SK-N-MC (cell line): ENCODE results near the gene PLPP6.

Experiments
- DNase-seq: peaks from one replicate; pipeline ENCODE4 v3.0.0-alpha.2; 2011; ENCODE audit warnings: low read depth, low spot score
- H3K27ac ChIP-seq: fragments of 200-600 bp; sonication (generic); 2 replicates; pipeline ENCODE4 v1.5.1; 2016; ENCODE audit warnings: mixed run types
- H3K36me3 ChIP-seq: fragments of 200-600 bp; sonication (generic); 2 replicates; pipeline ENCODE4 v1.6.1; 2017; ENCODE audit warnings: antibody characterized with exemption, low read length, mixed read lengths; ENCODE audit not compliant: insufficient read depth
- H3K4me3 ChIP-seq: fragments of 200-600 bp; sonication (generic); 2 replicates; pipeline ENCODE4 v1.5.1; 2016
- H3K9ac ChIP-seq: fragments of 200-600 bp; sonication (generic); 2 replicates; pipeline ENCODE4 v1.8.0; 2017; ENCODE audit warnings: mixed run types, mixed read lengths; ENCODE audit not compliant: insufficient read length
- H3K9me3 ChIP-seq: fragments of 200-600 bp; sonication (generic); 2 replicates; pipeline ENCODE4 v1.6.1; 2017; ENCODE audit warnings: low read depth, mild to moderate bottlenecking, antibody characterized with exemption, low read length, moderate library complexity, mixed read lengths
- EZH2 ChIP-seq: fragments of 200-600 bp; sonication (generic); IDR thresholded peaks from one replicate; pipeline ENCODE4 v1.6.1; 2017; ENCODE audit warnings: antibody characterized with exemption
- FOXP2 ChIP-seq: optimal IDR thresholded peaks from 2 replicates; pipeline ENCODE3; 2011; ENCODE audit warnings: mild to moderate bottlenecking, moderate library complexity; ENCODE audit not compliant: insufficient read depth; ENCODE audit errors: extremely low read length, control extremely low read depth
- POLR2AphosphoS5 ChIP-seq: IDR thresholded peaks from 2 replicates; pipeline ENCODE4 v1.6.1; 2012; ENCODE audit warnings: mild to moderate bottlenecking, low read depth, low read length, borderline replicate concordance

PLPP6 gene

GRCh38 chr9:4689687-4690104, 27.6 kb downstream of the PLPP6 start:
- Histone ChIP-seq H3K9ac (no peak overlapping the region), H3K36me3 (peaks cover 73% of the 10 kb centered on the region), H3K27ac (peak overlapping the region; percentile 42), H3K4me3 (no peak overlapping the region), H3K9me3 (no peaks in the 10 kb centered on the region)
- TF ChIP-seq FOXP2 (no peak), POLR2AphosphoS5 (no peak), EZH2 (no peak)
- no peak for DNase-seq

- H3K27ac ChIP-seq, result peak overlapping the region; percentile 42; the same call in 1 of the 2 replicates
Observed at GRCh38 chr9:4690144-4690543, 28.1 kb downstream of the PLPP6 start.

GRCh38 chr9:4691795-4692194, 29.7 kb downstream of the PLPP6 start:
- Histone ChIP-seq H3K9ac (no peak overlapping the region), H3K4me3 (no peak overlapping the region), H3K27ac (no peak overlapping the region), H3K36me3 (peaks cover 73% of the 10 kb centered on the region), H3K9me3 (no peaks in the 10 kb centered on the region)
- TF ChIP-seq POLR2AphosphoS5 (no peak), FOXP2 (no peak), EZH2 (no peak)
- DNase-seq, result no peak

More at GRCh38 chr9:4690144-4690543, 28.1 kb downstream of the PLPP6 start:
- Histone ChIP-seq H3K9ac (no peak overlapping the region), H3K4me3 (no peak overlapping the region), H3K9me3 (no peaks in the 10 kb centered on the region), H3K36me3 (peaks cover 73% of the 10 kb centered on the region)
- TF ChIP-seq FOXP2, result no peak
- no peak for TF ChIP-seq EZH2
- no peak for TF ChIP-seq POLR2AphosphoS5
- DNase-seq, result no peak

DNA sequence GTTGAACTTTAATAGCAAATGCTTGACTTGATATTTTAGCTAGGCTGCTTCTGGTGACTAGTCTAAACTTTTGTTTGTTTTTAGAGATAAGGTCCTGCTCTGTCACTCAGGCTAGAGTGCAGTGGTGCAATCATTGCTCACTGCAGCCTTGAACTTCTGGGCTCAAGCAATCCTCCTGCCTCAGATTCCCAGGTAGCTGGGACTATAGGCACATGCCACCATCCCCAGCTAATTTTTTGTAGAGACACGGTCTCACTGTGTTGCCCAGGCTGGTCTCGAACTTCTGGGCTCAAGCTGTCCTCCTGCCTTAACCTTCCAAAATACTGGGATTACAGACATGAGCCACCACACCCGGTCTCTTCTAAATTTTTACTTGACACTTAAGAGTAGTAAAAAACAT, 38.0 kb downstream of the PLPP6 start:
- Histone ChIP-seq H3K9me3 (no peaks in the 10 kb centered on the region), H3K9ac (no peak overlapping the region), H3K4me3 (no peak overlapping the region), H3K27ac (no peak overlapping the region), H3K36me3 (peaks cover 93% of the 10 kb centered on the region)
- TF ChIP-seq EZH2 (no peak), POLR2AphosphoS5 (no peak), FOXP2 (no peak)
- DNase-seq, result no peak

DNA sequence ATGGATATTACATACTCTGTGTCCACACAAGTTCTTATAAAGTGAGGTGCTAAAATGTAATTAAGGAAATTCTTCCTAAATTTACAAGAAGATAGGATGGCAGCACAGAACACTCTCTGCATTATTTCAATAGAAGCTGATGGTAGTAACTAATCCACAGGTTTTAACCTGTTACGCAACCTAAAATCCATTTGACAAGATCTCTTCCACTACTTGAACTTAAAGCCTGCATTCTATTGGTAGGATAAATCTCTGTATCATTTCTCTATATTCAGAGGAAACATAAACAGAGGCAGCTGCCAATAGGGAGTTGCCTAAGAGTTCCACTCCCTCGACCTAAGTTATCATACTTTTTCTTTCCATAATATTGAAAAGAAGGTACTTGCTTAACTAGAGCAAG, 38.8 kb downstream of the PLPP6 start:
- H3K9me3 ChIP-seq, result no peaks in the 10 kb centered on the region
- no peak overlapping the region for H3K9ac ChIP-seq
- DNase-seq, result no peak
- peaks cover 92% of the 10 kb centered on the region for H3K36me3 ChIP-seq
- TF ChIP-seq FOXP2 (no peak), EZH2 (no peak), POLR2AphosphoS5 (no peak)
- H3K27ac ChIP-seq, result peak overlapping the region; percentile 22; the same call in 1 of the 2 replicates
- H3K4me3 ChIP-seq, result no peak overlapping the region

DNA sequence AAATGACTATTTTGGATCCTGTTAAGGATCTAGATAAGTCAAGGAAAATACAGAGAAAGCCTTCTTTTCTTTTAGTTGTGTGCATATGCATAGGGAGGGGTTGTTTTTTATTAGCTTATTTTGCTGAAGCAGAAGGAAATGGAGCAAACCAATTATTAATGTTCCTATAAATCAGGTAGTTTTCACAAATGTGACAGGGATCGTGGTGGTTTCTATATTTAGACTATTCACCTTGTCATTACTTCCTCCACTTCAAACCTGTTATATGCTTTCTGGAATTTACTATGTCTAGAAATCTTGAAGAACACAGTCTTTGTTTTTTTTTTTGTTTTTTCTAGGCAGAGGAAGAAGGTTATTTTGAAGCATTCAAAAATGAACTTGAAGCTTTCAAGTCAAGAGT, 39.4 kb downstream of the PLPP6 start:
- no peak overlapping the region for H3K4me3 ChIP-seq
- no peak for DNase-seq
- H3K27ac ChIP-seq, result peak overlapping the region; percentile 19; the same call in 1 of the 2 replicates
- no peaks in the 10 kb centered on the region for H3K9me3 ChIP-seq
- H3K36me3 ChIP-seq, result peaks cover 92% of the 10 kb centered on the region
- TF ChIP-seq EZH2 (no peak), POLR2AphosphoS5 (no peak), FOXP2 (no peak)
- H3K9ac ChIP-seq, result no peak overlapping the region

- no peak for DNase-seq
- Histone ChIP-seq H3K4me3 (no peak overlapping the region), H3K9me3 (no peaks in the 10 kb centered on the region), H3K9ac (no peak overlapping the region), H3K36me3 (peaks cover 91% of the 10 kb centered on the region), H3K27ac (peak overlapping the region; percentile 58; the same call in 1 of the 2 replicates)
- TF ChIP-seq FOXP2 (no peak), EZH2 (no peak), POLR2AphosphoS5 (no peak)
Observed at GRCh38 chr9:4704129-4704528, 42.0 kb downstream of the PLPP6 start.

- H3K27ac ChIP-seq, result peak overlapping the region; percentile 56; the same call in 1 of the 2 replicates
- H3K9ac ChIP-seq, result no peak overlapping the region
- H3K36me3 ChIP-seq, result peaks cover 86% of the 10 kb centered on the region
- no peak overlapping the region for H3K4me3 ChIP-seq
- TF ChIP-seq EZH2 (no peak), FOXP2 (no peak), POLR2AphosphoS5 (no peak)
- DNase-seq, result no peak
- H3K9me3 ChIP-seq, result no peaks in the 10 kb centered on the region
Observed at GRCh38 chr9:4706021-4706420, 43.9 kb downstream of the PLPP6 start.
